Endometrial microvascular endothelial cells (primary cell): ENCODE results near the gene FHIT. TPM values are rescaled to one million over a fixed set of nuclear protein-coding genes. Genes with fewer than 3 reads are reported as not detected.

Experiments used
- in situ Hi-C: cut with HindIII; loops from 2 replicates; pipeline ENCODE4 v1.10.0; 2017; ENCODE audit warnings: low sequenced_read_pairs, low pct_unique_long_range_greater_than_20kb; ENCODE audit errors: inconsistent ontology term
- total RNA-seq: library from RNA; depleted of rRNA; stranded (reverse); fragments of >200 nt; gene quantifications from one replicate; pipeline ENCODE4 v1.2.3, GENCODE V29; 2015; ENCODE audit errors: inconsistent ontology term

The FHIT gene
- 0.19 TPM for total RNA-seq

- in situ Hi-C loops = no loop called here
Observed at GRCh38 chr3:61251174-61251972, at the start of gene FHIT. FHIT (minus strand) TSS chr3:61251452.

- in situ Hi-C loops = no loop called here
Observed at GRCh38 chr3:61300786-61301185, 49.5 kb upstream of the FHIT start.

- in situ Hi-C loops = no loop called here
Observed at GRCh38 chr3:61300006-61300380, 48.7 kb upstream of the FHIT start.

- in situ Hi-C loops = no loop called here
Observed at GRCh38 chr3:61299343-61300005, 48.2 kb upstream of the FHIT start.

DNA sequence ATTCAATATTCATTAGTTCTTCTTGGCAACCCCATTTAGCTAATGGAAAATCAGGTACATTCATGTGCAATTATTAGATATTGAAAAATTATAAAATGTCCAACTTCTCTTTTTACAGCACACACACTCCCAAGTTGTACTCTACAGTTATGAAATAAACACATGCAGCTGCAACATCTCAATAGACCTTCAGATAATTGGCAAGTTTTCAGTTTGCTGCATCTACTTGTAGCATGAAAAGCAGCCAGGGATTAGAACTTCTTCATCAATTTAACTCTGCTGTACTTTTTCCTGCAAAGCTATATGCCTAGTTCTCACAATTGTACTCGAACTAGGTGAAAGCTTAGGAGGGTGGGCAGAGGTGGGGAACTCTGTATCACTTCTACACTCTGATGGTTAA, 46.6 kb upstream of the FHIT start:
- in situ Hi-C loops = no loop called here

GRCh38 chr3:61288446-61288845, 37.2 kb upstream of the FHIT start:
- in situ Hi-C loops = no loop called here

- in situ Hi-C loops = no loop called here
Observed at GRCh38 chr3:61283876-61284275, 32.6 kb upstream of the FHIT start.

DNA sequence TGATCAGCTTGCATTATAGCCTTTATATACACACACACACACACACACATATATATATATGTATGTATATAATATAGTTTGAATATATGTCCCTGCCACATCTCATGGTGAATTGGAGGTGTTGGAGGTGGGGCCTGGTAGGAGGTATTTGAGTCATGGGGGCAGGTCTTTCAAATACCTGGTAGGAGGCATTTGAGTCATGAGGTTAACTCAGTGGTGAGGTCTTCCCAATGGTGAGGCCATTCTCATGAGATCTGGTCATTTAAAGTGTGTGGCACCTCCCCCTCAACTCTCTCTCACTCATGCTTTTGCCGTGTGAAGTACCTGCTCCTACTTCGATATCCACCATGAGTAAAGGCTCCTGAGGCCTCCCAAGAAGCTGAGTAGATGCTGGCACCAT, 27.5 kb upstream of the FHIT start:
- in situ Hi-C loops = no loop called here

DNA sequence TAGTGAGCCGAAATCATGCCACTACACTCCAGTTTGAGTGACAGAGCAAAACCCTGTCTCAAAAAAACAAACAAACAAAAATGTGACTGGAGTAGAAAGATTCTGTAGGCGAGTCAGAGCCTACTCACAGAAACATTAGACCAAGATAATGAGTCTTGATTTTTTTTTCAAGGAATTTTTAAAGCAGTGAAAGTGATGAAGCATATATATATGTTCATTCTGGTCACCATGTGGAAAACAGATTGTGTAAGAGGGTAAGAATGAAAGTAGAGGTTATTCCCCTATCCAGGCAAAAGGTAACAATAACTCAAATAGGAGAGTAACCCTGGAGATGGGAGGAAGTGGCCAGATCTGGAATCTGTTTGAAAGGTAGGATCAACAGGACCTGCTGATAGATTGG, 26.2 kb upstream of the FHIT start:
- in situ Hi-C loops = no loop called here

GRCh38 chr3:61269435-61269834, 18.2 kb upstream of the FHIT start:
- in situ Hi-C loops = no loop called here

DNA sequence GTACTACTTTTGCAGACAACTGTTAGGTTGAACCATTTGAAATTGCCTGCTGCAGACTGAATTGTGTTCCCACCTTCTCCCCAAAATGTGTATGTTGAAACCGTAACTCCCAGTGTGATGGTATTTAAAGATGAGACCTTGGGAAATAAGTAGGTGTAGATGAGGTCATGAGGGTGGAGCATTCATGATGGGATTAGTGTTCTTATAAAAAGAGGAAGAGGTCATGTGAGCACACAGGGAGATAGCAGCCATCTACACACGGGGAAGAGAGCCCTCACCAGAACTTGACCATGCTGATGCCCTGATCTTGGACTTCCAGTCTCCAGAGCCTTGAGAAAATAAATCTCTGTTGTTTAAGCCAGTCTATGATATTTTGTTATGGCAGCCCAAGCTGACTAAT, 17.4 kb upstream of the FHIT start:
- in situ Hi-C loops = no loop called here

- in situ Hi-C loops = no loop called here
Observed at GRCh38 chr3:61264281-61264680, 13.0 kb upstream of the FHIT start.

DNA sequence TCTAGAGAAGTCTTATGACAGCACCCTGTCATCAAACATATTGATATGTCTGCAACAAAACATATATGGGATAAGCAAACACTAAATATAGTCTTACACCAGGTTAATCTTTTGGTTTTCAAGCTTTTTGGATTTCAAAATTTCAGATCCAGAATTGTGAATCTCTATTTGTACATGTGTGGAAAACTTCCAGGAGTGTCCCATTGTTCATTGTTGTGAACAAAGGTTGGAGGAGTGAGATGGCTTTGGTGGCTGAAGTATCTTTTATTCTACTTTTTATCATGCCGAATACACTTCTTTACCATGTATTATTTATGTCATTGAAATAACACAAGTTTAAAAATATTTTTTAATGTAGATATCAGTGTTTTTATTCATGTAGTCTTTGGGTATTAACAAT, 5.9 kb upstream of the FHIT start:
- in situ Hi-C loops = no loop called here

DNA sequence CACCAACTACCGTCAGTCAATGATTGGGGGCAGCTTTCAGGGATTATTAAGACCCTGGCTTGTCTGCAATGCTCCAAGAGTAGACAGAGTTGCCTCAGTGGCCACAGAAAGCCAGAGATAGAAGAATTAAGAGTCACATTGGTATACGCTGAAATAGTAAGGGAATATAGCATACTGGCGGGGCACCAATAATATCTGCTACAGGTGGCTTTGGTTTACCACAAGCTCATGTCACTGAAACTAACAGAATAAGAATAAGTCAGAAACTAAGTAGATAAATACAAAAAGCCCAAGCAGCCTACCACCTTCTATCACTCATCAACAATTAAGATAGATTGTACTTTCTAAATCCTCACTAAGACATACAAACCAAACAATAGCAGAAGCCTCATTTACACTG, 2.5 kb upstream of the FHIT start:
- in situ Hi-C loops = no loop called here

DNA sequence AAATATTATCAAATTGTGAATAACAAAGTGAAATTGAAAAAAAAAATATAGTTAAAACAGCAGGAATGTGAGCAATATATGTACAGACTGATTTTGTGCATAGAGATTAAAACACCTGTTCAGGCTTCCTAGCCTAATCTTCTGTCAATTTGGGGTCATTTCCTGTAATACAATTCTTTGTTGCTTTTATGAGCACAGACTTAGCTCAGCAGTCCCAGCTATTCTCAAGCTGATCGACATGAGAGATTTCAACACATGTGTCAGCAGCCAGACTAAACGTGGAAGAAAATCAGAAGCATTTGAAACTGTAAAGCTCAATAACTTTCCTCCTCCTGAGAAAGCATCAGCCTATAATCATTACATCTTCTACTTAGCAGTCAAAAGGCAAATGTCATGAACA, 1.6 kb upstream of the FHIT start:
- in situ Hi-C loops = no loop called here

DNA sequence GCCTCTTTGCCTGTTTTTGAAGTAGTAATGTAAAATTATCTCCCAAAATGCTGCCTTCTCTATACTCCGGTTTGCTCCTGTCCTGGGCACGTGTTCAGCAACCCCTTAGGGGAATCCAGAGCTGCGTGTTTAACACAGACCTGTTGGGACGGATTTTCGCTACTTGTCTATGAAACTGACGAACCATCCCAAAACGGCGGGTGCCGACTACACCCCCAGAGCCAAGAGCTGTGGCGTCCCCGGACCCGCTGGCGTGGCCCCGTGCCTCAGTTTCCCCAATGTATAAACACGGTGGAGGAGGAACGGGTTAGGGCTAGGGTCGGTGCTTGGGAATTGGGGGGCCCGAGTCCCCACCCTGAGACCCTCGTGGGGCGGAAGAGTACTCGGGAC, 473 bp downstream of the FHIT start:
- in situ Hi-C loops = no loop called here

- in situ Hi-C loops = no loop called here
Observed at GRCh38 chr3:61248496-61248895, 2.8 kb downstream of the FHIT start.

- in situ Hi-C loops = no loop called here
Observed at GRCh38 chr3:61247191-61247590, 4.1 kb downstream of the FHIT start.

DNA sequence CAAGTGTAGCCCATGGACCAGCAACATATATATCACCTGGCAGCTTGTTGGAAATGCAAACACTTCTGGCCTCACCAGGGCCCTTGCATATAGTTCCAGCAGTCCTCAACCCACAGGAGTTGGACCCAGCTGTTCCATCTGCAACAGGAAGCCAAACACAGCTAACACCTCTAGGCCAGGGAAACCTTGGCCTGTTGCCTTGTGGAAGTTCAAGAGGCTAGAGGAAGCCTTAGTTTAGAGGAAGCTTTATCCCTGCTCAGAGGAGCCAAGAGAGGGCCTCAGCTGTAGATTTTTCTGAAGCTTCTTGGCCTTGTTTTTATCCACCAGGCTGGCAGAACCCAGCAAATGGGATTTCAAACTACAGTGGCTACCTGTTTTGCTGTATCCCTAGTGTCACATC, 11.4 kb downstream of the FHIT start:
- in situ Hi-C loops = no loop called here

DNA sequence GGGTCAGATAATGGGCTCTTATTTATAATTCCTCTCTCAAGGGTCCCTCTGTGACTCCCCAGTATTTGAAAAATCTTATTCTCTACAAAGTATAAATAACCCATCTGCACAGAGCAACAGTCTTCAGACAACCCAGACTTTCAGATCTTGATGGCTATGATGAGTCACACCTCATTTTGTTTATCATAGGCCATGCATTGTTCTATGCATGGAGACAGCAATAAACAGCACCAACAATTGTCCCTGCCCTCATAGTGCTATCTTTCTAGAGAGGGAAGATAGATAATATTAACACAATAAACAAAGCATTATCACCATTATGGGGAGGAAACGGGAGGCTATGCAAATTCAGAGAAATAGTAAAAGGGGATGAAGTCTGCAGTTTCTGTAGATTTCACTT, 13.4 kb downstream of the FHIT start:
- in situ Hi-C loops = no loop called here

DNA sequence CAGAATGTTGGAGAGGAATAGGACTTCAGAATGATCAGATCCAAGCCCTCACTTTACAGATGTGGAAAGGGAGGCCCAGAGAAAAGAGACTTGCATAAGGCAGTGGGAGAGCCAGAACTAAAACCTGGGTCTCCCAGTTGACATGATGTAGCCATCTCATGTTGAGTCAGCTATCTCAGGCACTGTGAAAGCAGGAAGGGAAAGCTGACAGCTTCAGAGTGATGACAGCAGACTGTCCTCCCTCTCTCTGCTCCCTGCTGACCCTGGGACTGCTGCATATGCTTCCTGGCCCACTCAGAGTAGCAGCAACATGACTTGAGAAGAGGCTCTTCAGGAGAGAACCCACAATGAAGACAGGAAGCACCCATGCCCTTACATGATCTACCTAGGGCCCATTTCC, 14.7 kb downstream of the FHIT start:
- in situ Hi-C loops = no loop called here
